HEK293 (cell line): ENCODE measurements around the gene DPY19L3.

Source experiments
- CTCF ChIA-PET: fragments of 350-600 bp; formaldehyde crosslinking; extraction: SDS; loops from one replicate; lab custom pipeline; 2021; ENCODE audit warnings: antibody characterized with exemption; lab: Yijun Ruan, JAX
- POLR2A ChIA-PET: fragments of 300-600 bp; formaldehyde crosslinking; extraction: SDS; loops from one replicate; lab custom pipeline; 2020; ENCODE audit warnings: antibody characterized with exemption, inconsistent platforms; lab: Yijun Ruan, JAX
- H3K27ac ChIP-seq: fragments of 200-500 bp; sonication (Bioruptor generic); 2 replicates; pipeline ENCODE4 v1.5.1; 2014; ENCODE audit warnings: low read depth, low read length, control low read depth, inconsistent platforms; ENCODE audit errors: extremely low read depth
- H3K36me3 ChIP-seq, 2 experiments: fragments of 200-500 bp in 1 of 2; sonication (Bioruptor generic) in 1 of 2; 1 replicate in 1 of 2; 2 replicates in 1 of 2; pipeline ENCODE4 v1.5.1; 2014 to 2017; ENCODE audit warnings: inconsistent platforms in 2 of 2, low read length in 2 of 2; ENCODE audit not compliant: control insufficient read depth in 2 of 2, insufficient read depth in 1 of 2
- H3K4me1 ChIP-seq: fragments of 200-500 bp; sonication (Bioruptor generic); 2 replicates; pipeline ENCODE4 v1.5.1; 2014; ENCODE audit warnings: mild to moderate bottlenecking, low read length, inconsistent platforms; ENCODE audit not compliant: control insufficient read depth, insufficient read depth
- H3K4me3 ChIP-seq: 2 replicates; pipeline ENCODE4 v1.5.1; 2011; ENCODE audit warnings: low read depth, mild to moderate bottlenecking, control low read depth, low read length, moderate library complexity
- H3K9me3 ChIP-seq: fragments of 200-500 bp; sonication (Bioruptor generic); 2 replicates; pipeline ENCODE4 v1.5.1; 2014; ENCODE audit warnings: low read depth, low read length, inconsistent platforms; ENCODE audit not compliant: control insufficient read depth, insufficient read depth
- FEZF1 ChIP-seq: fragments of 450-650 bp; formaldehyde crosslinking; IDR thresholded peaks from 2 replicates; pipeline ENCODE4 v1.5.1; 2016; ENCODE audit warnings: missing biosample characterization, missing genetic modification characterization
- IKZF3 ChIP-seq: fragments of 450-650 bp; IDR thresholded peaks from 2 replicates; pipeline ENCODE4 v1.5.0; 2018; ENCODE audit warnings: missing biosample characterization, mild to moderate bottlenecking, missing genetic modification characterization, moderate library complexity
- INSM2 ChIP-seq: fragments of 450-650 bp; formaldehyde crosslinking; IDR thresholded peaks from 2 replicates; pipeline ENCODE4 v1.5.1; 2016; ENCODE audit warnings: missing biosample characterization, missing genetic modification characterization
- KLF17 ChIP-seq: fragments of 450-650 bp; formaldehyde crosslinking; IDR thresholded peaks from 2 replicates; pipeline ENCODE4 v1.5.1; 2016; ENCODE audit warnings: missing biosample characterization, missing genetic modification characterization
- SALL2 ChIP-seq: fragments of 450-650 bp; formaldehyde crosslinking; IDR thresholded peaks from 2 replicates; pipeline ENCODE4 v1.5.0; 2017; ENCODE audit warnings: missing biosample characterization, mild to moderate bottlenecking, missing genetic modification characterization, borderline replicate concordance
- SETDB1 ChIP-seq: IDR thresholded peaks from one replicate; pipeline ENCODE4 v1.6.1; 2017; ENCODE audit warnings: mild to moderate bottlenecking, low read length, moderate library complexity, mixed read lengths; ENCODE audit not compliant: insufficient read length
- SP3 ChIP-seq: fragments of 450-650 bp; formaldehyde crosslinking; IDR thresholded peaks from 2 replicates; pipeline ENCODE4 v1.5.1; 2016; ENCODE audit warnings: missing biosample characterization, missing genetic modification characterization
- ZBTB8A ChIP-seq: fragments of 450-650 bp; formaldehyde crosslinking; IDR thresholded peaks from 2 replicates; pipeline ENCODE4 v1.5.1; 2016; ENCODE audit warnings: missing biosample characterization, missing genetic modification characterization
- ZNF10 ChIP-seq: fragments of 450-650 bp; formaldehyde crosslinking; IDR thresholded peaks from 2 replicates; pipeline ENCODE4 v1.5.1; 2017; ENCODE audit warnings: missing biosample characterization, missing genetic modification characterization
- ZNF146 ChIP-seq: fragments of 450-650 bp; formaldehyde crosslinking; IDR thresholded peaks from 2 replicates; pipeline ENCODE4 v1.5.1; 2016; ENCODE audit warnings: missing biosample characterization, missing genetic modification characterization
- ZNF211 ChIP-seq: fragments of 450-650 bp; formaldehyde crosslinking; IDR thresholded peaks from 2 replicates; pipeline ENCODE4 v1.5.1; 2016; ENCODE audit warnings: low read depth, missing biosample characterization, missing genetic modification characterization
- ZNF24 ChIP-seq: fragments of 450-650 bp; formaldehyde crosslinking; IDR thresholded peaks from 2 replicates; pipeline ENCODE4 v1.5.1; 2016; ENCODE audit warnings: missing biosample characterization, missing genetic modification characterization
- ZNF248 ChIP-seq: fragments of 450-650 bp; formaldehyde crosslinking; IDR thresholded peaks from 2 replicates; pipeline ENCODE4 v1.5.1; 2017; ENCODE audit warnings: missing biosample characterization, missing genetic modification characterization
- ZNF280D ChIP-seq: fragments of 450-650 bp; formaldehyde crosslinking; IDR thresholded peaks from 2 replicates; pipeline ENCODE4 v1.5.1; 2016; ENCODE audit warnings: missing biosample characterization, missing genetic modification characterization
- ZNF354C ChIP-seq: fragments of 450-650 bp; formaldehyde crosslinking; IDR thresholded peaks from 2 replicates; pipeline ENCODE4 v1.5.1; 2016; ENCODE audit warnings: missing biosample characterization, missing genetic modification characterization, low read depth, borderline replicate concordance
- ZNF488 ChIP-seq: fragments of 450-650 bp; formaldehyde crosslinking; IDR thresholded peaks from 2 replicates; pipeline ENCODE4 v1.5.1; 2016; ENCODE audit warnings: missing biosample characterization, missing genetic modification characterization
- ZNF555 ChIP-seq: fragments of 450-650 bp; formaldehyde crosslinking; conservative IDR thresholded peaks from 2 replicates; pipeline ENCODE4 v1.5.1; 2017; ENCODE audit warnings: missing biosample characterization, mild to moderate bottlenecking, missing genetic modification characterization, inconsistent platforms
- ZNF596 ChIP-seq: fragments of 450-650 bp; IDR thresholded peaks from 2 replicates; pipeline ENCODE4 v1.5.0; 2018; ENCODE audit warnings: missing biosample characterization, mild to moderate bottlenecking, missing genetic modification characterization, moderate library complexity
- ZNF791 ChIP-seq: fragments of 450-650 bp; formaldehyde crosslinking; IDR thresholded peaks from 2 replicates; pipeline ENCODE4 v1.5.1; 2016; ENCODE audit warnings: missing biosample characterization, missing genetic modification characterization
- ZNF843 ChIP-seq: fragments of 450-650 bp; formaldehyde crosslinking; IDR thresholded peaks from 2 replicates; pipeline ENCODE4 v1.5.1; 2016; ENCODE audit warnings: missing biosample characterization, missing genetic modification characterization

DPY19L3 gene

GRCh38 chr19:32392901-32393300 lies 12.7 kb upstream of the DPY19L3 start:
- no peak for TF ChIP-seq ZNF248 (tag by site-specific recombination)
- H3K4me3 ChIP-seq, result no peak overlapping the region
- peaks cover 14 to 63% of the 10 kb centered on the region in 2 experiments for H3K36me3 ChIP-seq
- H3K9me3 ChIP-seq, result no peaks in the 10 kb centered on the region; the same call in 1 of the 2 replicates
- peaks cover 9% of the 10 kb centered on the region for H3K4me1 ChIP-seq
- POLR2A ChIA-PET, result interaction anchor here (1.7 kb wide), 1 partner anchor 13 kb away, joined by 11 read pairs; the partner anchor contains the start of gene DPY19L3
- H3K27ac ChIP-seq, result no peak overlapping the region
- CTCF ChIA-PET, result no interaction called here

- ChIA-PET CTCF (interaction anchor here (0.6 to 1.4 kb wide), 2 partner anchors 10 to 17 kb away, joined by 4 read pairs; no protein-coding TSS in a partner anchor), POLR2A (interaction anchor here (2.0 kb wide), 1 partner anchor 9 kb away, joined by 8 read pairs; the partner anchor contains the start of gene DPY19L3)
- Histone ChIP-seq H3K4me3 (no peak overlapping the region), H3K36me3 (peaks cover 15 to 69% of the 10 kb centered on the region in 2 experiments), H3K4me1 (no peaks in the 10 kb centered on the region), H3K27ac (no peak overlapping the region), H3K9me3 (no peaks in the 10 kb centered on the region; the same call in 1 of the 2 replicates)
- TF ChIP-seq INSM2 (tag by site-specific recombination) (no peak), KLF17 (no peak), ZNF488 (tag by site-specific recombination) (no peak), ZNF10 (tag by site-specific recombination) (no peak), ZNF24 (no peak), ZNF791 (no peak), ZNF280D (tag by site-specific recombination) (no peak), ZNF146 (tag by site-specific recombination) (no peak), ZBTB8A (tag by site-specific recombination) (no peak), ZNF555 (no peak), ZNF211 (tag by site-specific recombination) (no peak), FEZF1 (tag by site-specific recombination) (no peak)
- TF ChIP-seq, all 188 proteins: peak for 0
These were observed 9.4 kb upstream of the DPY19L3 start for GRCh38 chr19:32396046-32396652.

GRCh38 chr19:32397671-32398101 lies 7.9 kb upstream of the DPY19L3 start:
- CTCF ChIA-PET, result interaction anchor here (0.8 to 0.9 kb wide), 3 partner anchors 19 to 58 kb away, joined by 3 to 4 read pairs (median 3); no protein-coding TSS in a partner anchor
- POLR2A ChIA-PET, result interaction anchor here (0.6 to 1.0 kb wide), 2 partner anchors 8 to 193 kb away, joined by 3 to 4 read pairs; partner anchors contain the start of gene DPY19L3
- H3K9me3 ChIP-seq, result no peaks in the 10 kb centered on the region; the same call in 1 of the 2 replicates
- H3K4me1 ChIP-seq, result no peaks in the 10 kb centered on the region
- H3K4me3 ChIP-seq, result no peak overlapping the region
- peaks cover 15 to 61% of the 10 kb centered on the region in 2 experiments for H3K36me3 ChIP-seq
- TF ChIP-seq IKZF3 (tag by site-specific recombination), result no peak
- no peak for TF ChIP-seq SETDB1
- TF ChIP-seq SP3 (tag by site-specific recombination), result no peak
- TF ChIP-seq ZNF354C (tag by site-specific recombination), result no peak
- TF ChIP-seq ZNF843 (tag by site-specific recombination), result no peak
- no peak for TF ChIP-seq SALL2 (tag by site-specific recombination)
- no peak for TF ChIP-seq ZNF596 (tag by site-specific recombination)
- no peak overlapping the region for H3K27ac ChIP-seq
